HEK293 (cell line): ENCODE data around the gene PROSER3.

ENCODE experiments used
- GLI2 ChIP-seq: fragments of 450-650 bp; formaldehyde crosslinking; IDR thresholded peaks from 2 replicates; pipeline ENCODE4; 2017; ENCODE audit warnings: missing biosample characterization, missing genetic modification characterization, low read depth, borderline replicate concordance
- GLIS2 ChIP-seq: fragments of 450-650 bp; formaldehyde crosslinking; IDR thresholded peaks from 2 replicates; pipeline ENCODE4 v1.5.1; 2016; ENCODE audit warnings: missing biosample characterization, missing genetic modification characterization
- KLF1 ChIP-seq: fragments of 450-650 bp; formaldehyde crosslinking; IDR thresholded peaks from 2 replicates; pipeline ENCODE4 v1.5.1; 2016; ENCODE audit warnings: missing biosample characterization, missing genetic modification characterization
- ZBTB1 ChIP-seq: fragments of 450-650 bp; formaldehyde crosslinking; IDR thresholded peaks from 2 replicates; pipeline ENCODE4 v1.5.1; 2016; ENCODE audit warnings: missing biosample characterization, missing genetic modification characterization
- ZBTB7A ChIP-seq: fragments of 450-650 bp; formaldehyde crosslinking; IDR thresholded peaks from 2 replicates; pipeline ENCODE4 v1.5.1; 2016; ENCODE audit warnings: low read depth, missing biosample characterization, missing genetic modification characterization
- ZNF324 ChIP-seq: fragments of 450-650 bp; formaldehyde crosslinking; IDR thresholded peaks from 2 replicates; pipeline ENCODE4 v1.5.1; 2016; ENCODE audit warnings: missing biosample characterization, missing genetic modification characterization
- ZNF610 ChIP-seq: fragments of 450-650 bp; formaldehyde crosslinking; IDR thresholded peaks from 2 replicates; pipeline ENCODE4 v1.5.1; 2016; ENCODE audit warnings: missing biosample characterization, missing genetic modification characterization, borderline replicate concordance
- ZNF707 ChIP-seq: fragments of 450-650 bp; formaldehyde crosslinking; IDR thresholded peaks from 2 replicates; pipeline ENCODE4 v1.5.1; 2016; ENCODE audit warnings: missing biosample characterization, missing genetic modification characterization
- ZSCAN30 ChIP-seq: fragments of 450-650 bp; IDR thresholded peaks from 2 replicates; pipeline ENCODE4 v1.5.1; 2018; ENCODE audit warnings: missing biosample characterization, mild to moderate bottlenecking, missing genetic modification characterization, moderate library complexity
- ZXDB ChIP-seq: fragments of 450-650 bp; formaldehyde crosslinking; IDR thresholded peaks from 2 replicates; pipeline ENCODE4 v1.5.1; 2016; ENCODE audit warnings: missing biosample characterization, missing genetic modification characterization
- TF ChIP-seq, protein P1 (sequence below): fragments of 450-650 bp; formaldehyde crosslinking; IDR thresholded peaks from 2 replicates; pipeline ENCODE4 v1.5.1; 2017; ENCODE audit warnings: missing biosample characterization, mild to moderate bottlenecking, missing genetic modification characterization, moderate library complexity
- TF ChIP-seq, protein P2 (sequence below): fragments of 450-650 bp; formaldehyde crosslinking; IDR thresholded peaks from 2 replicates; pipeline ENCODE4 v1.5.1; 2016; ENCODE audit warnings: missing biosample characterization, missing genetic modification characterization
- TF ChIP-seq, protein P3 (sequence below): fragments of 450-650 bp; IDR thresholded peaks from 2 replicates; pipeline ENCODE4 v1.5.1; 2018; ENCODE audit warnings: missing biosample characterization, mild to moderate bottlenecking, missing genetic modification characterization
- TF ChIP-seq, protein P4 (sequence below): fragments of 450-650 bp; formaldehyde crosslinking; IDR thresholded peaks from 2 replicates; pipeline ENCODE4 v1.5.1; 2016; ENCODE audit warnings: missing biosample characterization, missing genetic modification characterization
- TF ChIP-seq, protein P5 (sequence below): fragments of 450-650 bp; formaldehyde crosslinking; IDR thresholded peaks from 2 replicates; pipeline ENCODE4 v1.5.1; 2017; ENCODE audit warnings: missing biosample characterization, missing genetic modification characterization
- TF ChIP-seq, protein P6 (sequence below): fragments of 450-650 bp; formaldehyde crosslinking; optimal IDR thresholded peaks from 2 replicates; pipeline ENCODE3; 2016; ENCODE audit warnings: missing biosample characterization, mild to moderate bottlenecking, missing genetic modification characterization

PROSER3 gene

DNA sequence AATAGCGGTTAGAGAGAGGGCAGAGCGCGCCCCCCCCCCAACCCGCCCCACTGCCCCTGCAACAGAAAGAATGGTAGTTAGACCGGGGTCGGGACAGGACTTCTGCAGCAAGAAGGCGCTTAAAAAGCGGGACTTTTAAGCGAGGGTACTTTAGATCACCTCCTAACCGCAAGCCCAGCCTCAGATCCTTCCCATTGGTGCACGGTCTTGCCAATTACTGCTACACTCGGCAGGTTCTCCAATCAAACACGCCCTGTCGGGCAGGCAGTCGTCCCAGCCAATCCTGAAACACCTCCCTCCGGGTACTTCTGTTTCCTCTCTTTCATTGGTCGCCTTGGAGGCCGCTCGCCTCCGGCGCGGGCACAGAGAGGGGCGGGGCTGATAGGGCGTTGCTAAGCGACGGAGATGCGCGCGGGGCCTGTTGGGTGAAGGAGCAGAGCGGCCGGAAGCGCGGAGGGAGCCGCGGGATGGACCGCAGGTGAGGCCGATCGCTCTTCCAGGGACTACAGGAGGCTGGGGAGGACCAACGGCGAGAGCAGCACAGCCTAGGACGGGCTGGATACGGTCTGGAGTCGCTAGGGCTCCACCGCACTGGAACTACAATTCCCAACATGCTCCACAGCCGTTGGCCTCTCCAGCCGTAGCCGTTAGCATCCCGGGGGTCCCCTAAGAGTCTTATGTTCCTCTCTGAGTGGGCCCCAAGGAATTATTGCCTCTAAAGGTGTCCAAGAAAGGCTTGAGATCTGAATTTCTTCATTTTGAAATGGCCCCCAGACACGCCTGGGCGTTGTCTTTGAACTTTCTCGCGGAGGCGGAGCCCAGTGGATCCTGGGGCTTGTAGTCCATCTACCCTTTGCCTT lies at the start of gene PROSER3 (continued):
- peak; percentile 90 for TF ChIP-seq ZNF324 (tag by site-specific recombination)
- TF ChIP-seq ZNF707 (tag by site-specific recombination): no peak
- no peak for TF ChIP-seq GLI2 (tag by site-specific recombination)
- TF ChIP-seq ZXDB (tag by site-specific recombination): peak; percentile 97
- TF ChIP-seq, protein P1, sequence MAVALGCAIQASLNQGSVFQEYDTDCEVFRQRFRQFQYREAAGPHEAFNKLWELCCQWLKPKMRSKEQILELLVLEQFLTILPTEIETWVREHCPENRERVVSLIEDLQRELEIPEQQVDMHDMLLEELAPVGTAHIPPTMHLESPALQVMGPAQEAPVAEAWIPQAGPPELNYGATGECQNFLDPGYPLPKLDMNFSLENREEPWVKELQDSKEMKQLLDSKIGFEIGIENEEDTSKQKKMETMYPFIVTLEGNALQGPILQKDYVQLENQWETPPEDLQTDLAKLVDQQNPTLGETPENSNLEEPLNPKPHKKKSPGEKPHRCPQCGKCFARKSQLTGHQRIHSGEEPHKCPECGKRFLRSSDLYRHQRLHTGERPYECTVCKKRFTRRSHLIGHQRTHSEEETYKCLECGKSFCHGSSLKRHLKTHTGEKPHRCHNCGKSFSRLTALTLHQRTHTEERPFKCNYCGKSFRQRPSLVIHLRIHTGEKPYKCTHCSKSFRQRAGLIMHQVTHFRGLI: peak; percentile 76
- peak; percentile 97 for TF ChIP-seq GLIS2 (tag by site-specific recombination)
- TF ChIP-seq, protein P2, sequence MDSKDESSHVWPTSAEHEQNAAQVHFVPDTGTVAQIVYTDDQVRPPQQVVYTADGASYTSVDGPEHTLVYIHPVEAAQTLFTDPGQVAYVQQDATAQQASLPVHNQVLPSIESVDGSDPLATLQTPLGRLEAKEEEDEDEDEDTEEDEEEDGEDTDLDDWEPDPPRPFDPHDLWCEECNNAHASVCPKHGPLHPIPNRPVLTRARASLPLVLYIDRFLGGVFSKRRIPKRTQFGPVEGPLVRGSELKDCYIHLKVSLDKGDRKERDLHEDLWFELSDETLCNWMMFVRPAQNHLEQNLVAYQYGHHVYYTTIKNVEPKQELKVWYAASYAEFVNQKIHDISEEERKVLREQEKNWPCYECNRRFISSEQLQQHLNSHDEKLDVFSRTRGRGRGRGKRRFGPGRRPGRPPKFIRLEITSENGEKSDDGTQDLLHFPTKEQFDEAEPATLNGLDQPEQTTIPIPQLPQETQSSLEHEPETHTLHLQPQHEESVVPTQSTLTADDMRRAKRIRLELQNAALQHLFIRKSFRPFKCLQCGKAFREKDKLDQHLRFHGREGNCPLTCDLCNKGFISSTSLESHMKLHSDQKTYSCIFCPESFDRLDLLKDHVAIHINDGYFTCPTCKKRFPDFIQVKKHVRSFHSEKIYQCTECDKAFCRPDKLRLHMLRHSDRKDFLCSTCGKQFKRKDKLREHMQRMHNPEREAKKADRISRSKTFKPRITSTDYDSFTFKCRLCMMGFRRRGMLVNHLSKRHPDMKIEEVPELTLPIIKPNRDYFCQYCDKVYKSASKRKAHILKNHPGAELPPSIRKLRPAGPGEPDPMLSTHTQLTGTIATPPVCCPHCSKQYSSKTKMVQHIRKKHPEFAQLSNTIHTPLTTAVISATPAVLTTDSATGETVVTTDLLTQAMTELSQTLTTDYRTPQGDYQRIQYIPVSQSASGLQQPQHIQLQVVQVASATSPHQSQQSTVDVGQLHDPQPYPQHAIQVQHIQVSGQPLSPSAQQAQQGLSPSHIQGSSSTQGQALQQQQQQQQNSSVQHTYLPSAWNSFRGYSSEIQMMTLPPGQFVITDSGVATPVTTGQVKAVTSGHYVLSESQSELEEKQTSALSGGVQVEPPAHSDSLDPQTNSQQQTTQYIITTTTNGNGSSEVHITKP (tag by site-specific recombination): peak; percentile 72
- peak; percentile 95 for TF ChIP-seq ZSCAN30 (tag by site-specific recombination)
- TF ChIP-seq, protein P3, sequence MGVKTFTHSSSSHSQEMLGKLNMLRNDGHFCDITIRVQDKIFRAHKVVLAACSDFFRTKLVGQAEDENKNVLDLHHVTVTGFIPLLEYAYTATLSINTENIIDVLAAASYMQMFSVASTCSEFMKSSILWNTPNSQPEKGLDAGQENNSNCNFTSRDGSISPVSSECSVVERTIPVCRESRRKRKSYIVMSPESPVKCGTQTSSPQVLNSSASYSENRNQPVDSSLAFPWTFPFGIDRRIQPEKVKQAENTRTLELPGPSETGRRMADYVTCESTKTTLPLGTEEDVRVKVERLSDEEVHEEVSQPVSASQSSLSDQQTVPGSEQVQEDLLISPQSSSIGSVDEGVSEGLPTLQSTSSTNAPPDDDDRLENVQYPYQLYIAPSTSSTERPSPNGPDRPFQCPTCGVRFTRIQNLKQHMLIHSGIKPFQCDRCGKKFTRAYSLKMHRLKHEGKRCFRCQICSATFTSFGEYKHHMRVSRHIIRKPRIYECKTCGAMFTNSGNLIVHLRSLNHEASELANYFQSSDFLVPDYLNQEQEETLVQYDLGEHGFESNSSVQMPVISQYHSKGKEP (tag by site-specific recombination): peak; percentile 68; the same call in 1 of the 2 replicates
- TF ChIP-seq, protein P4, sequence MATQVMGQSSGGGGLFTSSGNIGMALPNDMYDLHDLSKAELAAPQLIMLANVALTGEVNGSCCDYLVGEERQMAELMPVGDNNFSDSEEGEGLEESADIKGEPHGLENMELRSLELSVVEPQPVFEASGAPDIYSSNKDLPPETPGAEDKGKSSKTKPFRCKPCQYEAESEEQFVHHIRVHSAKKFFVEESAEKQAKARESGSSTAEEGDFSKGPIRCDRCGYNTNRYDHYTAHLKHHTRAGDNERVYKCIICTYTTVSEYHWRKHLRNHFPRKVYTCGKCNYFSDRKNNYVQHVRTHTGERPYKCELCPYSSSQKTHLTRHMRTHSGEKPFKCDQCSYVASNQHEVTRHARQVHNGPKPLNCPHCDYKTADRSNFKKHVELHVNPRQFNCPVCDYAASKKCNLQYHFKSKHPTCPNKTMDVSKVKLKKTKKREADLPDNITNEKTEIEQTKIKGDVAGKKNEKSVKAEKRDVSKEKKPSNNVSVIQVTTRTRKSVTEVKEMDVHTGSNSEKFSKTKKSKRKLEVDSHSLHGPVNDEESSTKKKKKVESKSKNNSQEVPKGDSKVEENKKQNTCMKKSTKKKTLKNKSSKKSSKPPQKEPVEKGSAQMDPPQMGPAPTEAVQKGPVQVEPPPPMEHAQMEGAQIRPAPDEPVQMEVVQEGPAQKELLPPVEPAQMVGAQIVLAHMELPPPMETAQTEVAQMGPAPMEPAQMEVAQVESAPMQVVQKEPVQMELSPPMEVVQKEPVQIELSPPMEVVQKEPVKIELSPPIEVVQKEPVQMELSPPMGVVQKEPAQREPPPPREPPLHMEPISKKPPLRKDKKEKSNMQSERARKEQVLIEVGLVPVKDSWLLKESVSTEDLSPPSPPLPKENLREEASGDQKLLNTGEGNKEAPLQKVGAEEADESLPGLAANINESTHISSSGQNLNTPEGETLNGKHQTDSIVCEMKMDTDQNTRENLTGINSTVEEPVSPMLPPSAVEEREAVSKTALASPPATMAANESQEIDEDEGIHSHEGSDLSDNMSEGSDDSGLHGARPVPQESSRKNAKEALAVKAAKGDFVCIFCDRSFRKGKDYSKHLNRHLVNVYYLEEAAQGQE (tag by site-specific recombination): peak; percentile 29; the same call in 1 of the 2 replicates
- TF ChIP-seq ZBTB7A: peak; percentile 71
- TF ChIP-seq ZNF610 (tag by site-specific recombination): peak; percentile 96
- peak; percentile 93 for TF ChIP-seq KLF1 (tag by site-specific recombination)
- TF ChIP-seq, protein P5, sequence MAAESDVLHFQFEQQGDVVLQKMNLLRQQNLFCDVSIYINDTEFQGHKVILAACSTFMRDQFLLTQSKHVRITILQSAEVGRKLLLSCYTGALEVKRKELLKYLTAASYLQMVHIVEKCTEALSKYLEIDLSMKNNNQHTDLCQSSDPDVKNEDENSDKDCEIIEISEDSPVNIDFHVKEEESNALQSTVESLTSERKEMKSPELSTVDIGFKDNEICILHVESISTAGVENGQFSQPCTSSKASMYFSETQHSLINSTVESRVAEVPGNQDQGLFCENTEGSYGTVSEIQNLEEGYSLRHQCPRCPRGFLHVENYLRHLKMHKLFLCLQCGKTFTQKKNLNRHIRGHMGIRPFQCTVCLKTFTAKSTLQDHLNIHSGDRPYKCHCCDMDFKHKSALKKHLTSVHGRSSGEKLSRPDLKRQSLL (tag by site-specific recombination): peak; percentile 82
- TF ChIP-seq, protein P6, sequence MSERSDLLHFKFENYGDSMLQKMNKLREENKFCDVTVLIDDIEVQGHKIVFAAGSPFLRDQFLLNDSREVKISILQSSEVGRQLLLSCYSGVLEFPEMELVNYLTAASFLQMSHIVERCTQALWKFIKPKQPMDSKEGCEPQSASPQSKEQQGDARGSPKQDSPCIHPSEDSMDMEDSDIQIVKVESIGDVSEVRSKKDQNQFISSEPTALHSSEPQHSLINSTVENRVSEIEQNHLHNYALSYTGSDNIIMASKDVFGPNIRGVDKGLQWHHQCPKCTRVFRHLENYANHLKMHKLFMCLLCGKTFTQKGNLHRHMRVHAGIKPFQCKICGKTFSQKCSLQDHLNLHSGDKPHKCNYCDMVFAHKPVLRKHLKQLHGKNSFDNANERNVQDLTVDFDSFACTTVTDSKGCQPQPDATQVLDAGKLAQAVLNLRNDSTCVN (tag by site-specific recombination): peak; percentile 100
- no peak for TF ChIP-seq ZBTB1 (tag by site-specific recombination)
